ENCODE measurements around the gene CFAP43. TPM values are rescaled to one million over a fixed set of nuclear protein-coding genes. Genes with fewer than 3 reads are reported as not detected.

CFAP43 gene
- total and polyA plus RNA-seq, 9 of the 15 experiments (the other 6 are each of a cell fraction or from before 2014, with no cell fraction given) = 0.07 to 0.86 (median 0.11) TPM; not detected in 1

GRCh38 chr10:104121485-104122224 lies 110.5 kb downstream of the CFAP43 start, which contains the start of gene SFR1 (continued):
- TF ChIP-seq FOXP1 (CRISPR knock-in tag; IDR thresholded peaks at IDR 0.05) (no peak), TOE1 (IDR thresholded peaks at IDR 0.05; ENCODE audit: borderline replicate concordance) (no peak), TOE1 (CRISPR knock-in tag; IDR thresholded peaks at IDR 0.05; ENCODE audit: borderline replicate concordance, low read depth) (no peak), ZKSCAN8 (CRISPR knock-in tag; IDR thresholded peaks at IDR 0.05) (no peak), CHD4 (IDR thresholded peaks at IDR 0.05; ENCODE audit: insufficient read depth, insufficient replicate concordance, low read depth, low read length, poor library complexity, severe bottlenecking) (no peak), CEBPB (tag; IDR thresholded peaks at IDR 0.05) (no peak), MAFK (IDR thresholded peaks at IDR 0.05; ENCODE audit: low read length) (no peak), ZC3H4 (CRISPR knock-in tag; IDR thresholded peaks at IDR 0.05; ENCODE audit: borderline replicate concordance) (peak; percentile 93; the same call in 1 of the 2 replicates), CCNT2 (IDR thresholded peaks at IDR 0.05; ENCODE audit: borderline replicate concordance, extremely low read depth, insufficient read length, low read depth, low read length) (peak; percentile 76), HDAC1 (IDR thresholded peaks at IDR 0.05) (0 out of 4 replicates have a peak, but pooled peaks of 1 of the 2 experiments have one; percentile 40), MCM7 (IDR thresholded peaks at IDR 0.05) (no peak), HNRNPL (IDR thresholded peaks at IDR 0.05; ENCODE audit: low read depth, low read length) (no peak), DLX4 (CRISPR knock-in tag; IDR thresholded peaks at IDR 0.05) (no peak), ZNF12 (CRISPR knock-in tag; IDR thresholded peaks at IDR 0.05) (no peak), RFX1 (IDR thresholded peaks at IDR 0.05) (no peak), BHLHE40 (IDR thresholded peaks at IDR 0.05; ENCODE audit: low read length) (peak; percentile 11; the same call in 1 of the 2 replicates), ZNF695 (CRISPR knock-in tag; IDR thresholded peaks at IDR 0.05) (no peak), TSC22D4 (tag; IDR thresholded peaks at IDR 0.05) (no peak), USF1 (CRISPR knock-in tag; IDR thresholded peaks at IDR 0.05) (no peak), KLF10 (CRISPR knock-in tag; IDR thresholded peaks at IDR 0.05) (no peak), SRSF3 (IDR thresholded peaks at IDR 0.05; ENCODE audit: insufficient read depth, low read length) (no peak), CBX3 (IDR thresholded peaks at IDR 0.05; ENCODE audit: borderline replicate concordance in 1 of 2, low read length in 2 of 2) (no peak), SETDB1 (IDR thresholded peaks at IDR 0.05; ENCODE audit: low read length) (no peak), MYC (IDR thresholded peaks at IDR 0.05; ENCODE audit: low read depth, low read length) (peak; percentile 62; the same call in 1 of the 2 replicates), MYC (CRISPR knock-in tag; IDR thresholded peaks at IDR 0.05; ENCODE audit: borderline replicate concordance, low read depth) (no peak), LARP7 (IDR thresholded peaks at IDR 0.05) (no peak), GTF2A2 (tag; IDR thresholded peaks at IDR 0.05) (no peak), THAP7 (CRISPR knock-in tag; IDR thresholded peaks at IDR 0.05) (no peak)
